ENCODE results near the gene POLA2. TPM values are rescaled to one million over a fixed set of nuclear protein-coding genes. Genes with fewer than 3 reads are reported as not detected.

Gene POLA2
- polyA plus RNA-seq, 3 donors: 4.0 to 8.3 (median 5.2) TPM

DNA sequence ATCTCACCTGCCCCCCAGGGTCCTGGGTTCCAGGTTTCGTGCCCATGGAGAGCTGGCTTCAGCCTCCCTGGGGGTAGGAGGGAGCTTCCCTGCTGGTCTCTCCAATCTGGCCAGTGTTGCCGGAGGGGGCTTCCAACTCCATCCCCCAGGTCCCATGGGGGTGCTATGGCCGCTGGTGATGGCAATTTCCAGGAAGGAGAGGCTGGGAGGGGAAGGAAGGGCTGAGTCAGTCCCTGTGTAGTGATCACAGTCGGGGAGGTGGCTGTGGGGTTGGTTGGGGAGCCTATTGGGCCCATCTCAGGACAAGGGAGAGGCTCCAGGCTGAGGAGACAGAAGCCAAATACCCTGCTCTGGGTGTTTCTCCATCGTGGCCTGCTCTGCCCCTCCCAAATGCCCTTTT, 47.2 kb downstream of the POLA2 start:
- Mint-ChIP-seq H3K27ac (peak overlapping the region in 6 of 7 donors; percentile 52 to 93 (median 81)), H3K36me3 (peaks cover 7 to 18% of the 10 kb centered on the region in 2 donors), H3K4me1 (peaks cover 45% of the 10 kb centered on the region), H3K9me3 (peaks cover 0 to 2% (median 0%) of the 10 kb centered on the region in 7 donors), H3K4me3 (peak overlapping the region; percentile 9 to 75), H3K27me3 (ENCODE audit: low read depth in 3 of 3) (peaks cover 13 to 29% (median 27%) of the 10 kb centered on the region in 3 donors)
- no peak overlapping the region for H2AFZ ChIP-seq (ENCODE audit: insufficient read depth, low read depth, low read length, poor library complexity, severe bottlenecking)
- no peaks in the 10 kb centered on the region for H4K20me1 ChIP-seq (ENCODE audit: insufficient read depth, low read length)
- intact Hi-C loops (cut with micrococcal nuclease): no loop called here
- H3K27me3 ChIP-seq (ENCODE audit: control insufficient read depth in 2 of 2, insufficient read depth in 2 of 2, low read length in 2 of 2): peaks cover 2 to 9% of the 10 kb centered on the region in 2 donors
- no peaks in the 10 kb centered on the region for H3K79me2 ChIP-seq (ENCODE audit: insufficient read depth, low read length)
- H3K9me3 ChIP-seq (replicated peaks in 1 of 2; ENCODE audit: control insufficient read depth in 1 of 2, insufficient read depth in 1 of 2, low read length in 2 of 2): no peaks in the 10 kb centered on the region
- TF ChIP-seq CTCF (IDR thresholded peaks at IDR 0.05): no peak
- peak overlapping the region; percentile 40 for H3K9ac ChIP-seq (ENCODE audit: insufficient read depth, low read length, poor library complexity, severe bottlenecking)
- H3K4me3 ChIP-seq (replicated peaks in 1 of 3; ENCODE audit: low read depth in 2 of 3, low read length in 3 of 3): no peak overlapping the region
- DNase-seq: peak in 1 of 3 donors; percentile 61
- peak overlapping the region; percentile 24 for H3K4me2 ChIP-seq (replicated peaks; ENCODE audit: extremely low read depth, low read length, poor library complexity, severe bottlenecking)
- peak overlapping the region; percentile 56 to 62 for H3K27ac ChIP-seq (ENCODE audit: low read depth in 1 of 2, low read length in 2 of 2)
- peaks cover 24 to 59% of the 10 kb centered on the region in 2 donors for H3K4me1 ChIP-seq (ENCODE audit: control insufficient read depth in 1 of 2, insufficient read depth in 2 of 2, low read length in 2 of 2)
- WGBS (ENCODE audit: insufficient coverage): 80% methylated on average over 1 of the region's 5 CpGs
- H3K36me3 ChIP-seq (replicated peaks in 1 of 2; ENCODE audit: control insufficient read depth in 1 of 2, insufficient read depth in 2 of 2, low read length in 2 of 2): peaks cover 0 to 9% of the 10 kb centered on the region in 2 donors

- Histone ChIP-seq H3K9ac (ENCODE audit: insufficient read depth, low read length, poor library complexity, severe bottlenecking) (no peak overlapping the region), H3K4me2 (replicated peaks; ENCODE audit: extremely low read depth, low read length, poor library complexity, severe bottlenecking) (no peak overlapping the region), H3K79me2 (ENCODE audit: insufficient read depth, low read length) (no peaks in the 10 kb centered on the region), H3K27ac (ENCODE audit: low read depth in 1 of 2, low read length in 2 of 2) (no peak overlapping the region), H3K36me3 (replicated peaks in 1 of 2; ENCODE audit: control insufficient read depth in 1 of 2, insufficient read depth in 2 of 2, low read length in 2 of 2) (peaks cover 0 to 7% of the 10 kb centered on the region in 2 donors), H3K4me1 (ENCODE audit: control insufficient read depth in 1 of 2, insufficient read depth in 2 of 2, low read length in 2 of 2) (peaks cover 32 to 70% of the 10 kb centered on the region in 2 donors), H2AFZ (ENCODE audit: insufficient read depth, low read depth, low read length, poor library complexity, severe bottlenecking) (no peak overlapping the region), H3K9me3 (replicated peaks in 1 of 2; ENCODE audit: control insufficient read depth in 1 of 2, insufficient read depth in 1 of 2, low read length in 2 of 2) (no peaks in the 10 kb centered on the region), H4K20me1 (ENCODE audit: insufficient read depth, low read length) (peaks cover 3% of the 10 kb centered on the region), H3K27me3 (ENCODE audit: control insufficient read depth in 2 of 2, insufficient read depth in 2 of 2, low read length in 2 of 2) (peaks cover 2 to 11% of the 10 kb centered on the region in 2 donors), H3K4me3 (replicated peaks in 1 of 3; ENCODE audit: low read depth in 2 of 3, low read length in 3 of 3) (no peak overlapping the region)
- no peak for DNase-seq
- Mint-ChIP-seq H3K4me1 (peaks cover 49% of the 10 kb centered on the region), H3K27ac (no peak overlapping the region), H3K27me3 (ENCODE audit: low read depth in 3 of 3) (peaks cover 14 to 35% (median 30%) of the 10 kb centered on the region in 3 donors), H3K4me3 (peak overlapping the region in 1 of 2 donors; percentile 39), H3K36me3 (peaks cover 4 to 13% of the 10 kb centered on the region in 2 donors), H3K9me3 (peaks cover 0 to 2% (median 0%) of the 10 kb centered on the region in 7 donors)
- WGBS (ENCODE audit: insufficient coverage): 84% methylated on average over 10 of the region's 10 CpGs
- intact Hi-C loops (cut with micrococcal nuclease): loop anchor here in 1 of 2 donors (10.0 kb wide), 1 partner anchor 105 kb away; no protein-coding TSS in a partner anchor
- no peak for TF ChIP-seq CTCF (IDR thresholded peaks at IDR 0.05)
Measured at GRCh38 chr11:65310215-65310614, 48.5 kb downstream of the POLA2 start.
